Lung (tissue), 12 donors: Measurements from ENCODE around the gene HES5. TPM values are rescaled to one million over a fixed set of nuclear protein-coding genes. Genes with fewer than 3 reads are reported as not detected.

Experiments used
- ATAC-seq: fragments of 200-7000 bp; cut with Tn5 transposase; one replicate; pipeline ENCODE4 v1.9.1; 2020; ENCODE audit warnings: moderate number of reproducible peaks; ENCODE audit not compliant: insufficient read depth, low FRiP score
- DNase-seq, 3 donors: peaks; one replicate each; pipeline ENCODE4 v3.0.0-alpha.2; 2013 to 2017
- H3K27ac ChIP-seq, 2 donors: one replicate each; pipeline ENCODE4 v1.5.1; 2013; ENCODE audit warnings: mild to moderate bottlenecking in 2 of 2, moderate library complexity in 2 of 2, control low read depth in 1 of 2, inconsistent platforms in 1 of 2, low read depth in 1 of 2, low read length in 1 of 2
- H3K27me3 ChIP-seq, 3 donors: one replicate each; pipeline ENCODE4 v1.5.1; 2013; ENCODE audit warnings: low read length in 2 of 3; ENCODE audit not compliant: control insufficient read depth in 3 of 3, insufficient read depth in 3 of 3
- H3K36me3 ChIP-seq, 4 donors: one replicate each; pipeline ENCODE4 v1.5.1; 2013; ENCODE audit warnings: low read length in 4 of 4, mild to moderate bottlenecking in 1 of 4, moderate library complexity in 1 of 4; ENCODE audit not compliant: control insufficient read depth in 4 of 4, insufficient read depth in 4 of 4
- H3K4me1 ChIP-seq, 5 donors: one replicate each; pipeline ENCODE4 v1.5.1; 2013; ENCODE audit warnings: low read length in 5 of 5, mild to moderate bottlenecking in 2 of 5, moderate library complexity in 1 of 5; ENCODE audit not compliant: control insufficient read depth in 5 of 5, insufficient read depth in 5 of 5
- H3K4me3 ChIP-seq: one replicate; pipeline ENCODE4 v1.5.1; 2013; ENCODE audit warnings: mild to moderate bottlenecking, control low read depth, moderate library complexity
- H3K9ac ChIP-seq, 2 donors: one replicate each; pipeline ENCODE4 v1.5.1; 2013; ENCODE audit warnings: low read length in 2 of 2, control low read depth in 1 of 2; ENCODE audit not compliant: insufficient read depth in 1 of 2
- H3K9me3 ChIP-seq, 4 donors: one replicate each; pipeline ENCODE4 v1.5.1; 2013; ENCODE audit warnings: low read length in 3 of 4, mild to moderate bottlenecking in 1 of 4, moderate library complexity in 1 of 4; ENCODE audit not compliant: control insufficient read depth in 4 of 4, insufficient read depth in 3 of 4
- CTCF ChIP-seq: IDR thresholded peaks from 2 replicates; pipeline ENCODE4 v1.5.1; 2012; ENCODE audit warnings: mild to moderate bottlenecking; ENCODE audit errors: control extremely low read depth, extremely low read depth
- WGBS, 2 donors: extraction: QIAGEN DNeasy Blood & Tissue Kit; methylation state at CpG; one replicate each; pipeline ENCODE4 v1.1.7; 2013; 5-methylcytosine and 5-hydroxymethylcytosine counted together
- polyA plus RNA-seq, 2 donors: library from polyadenylated mRNA; stranded (reverse); fragments of 200-250 nt; gene quantifications; one replicate each; pipeline ENCODE4 v1.2.1, GENCODE V29; 2013
- total RNA-seq, 2 donors: library from RNA; depleted of rRNA in 1 of 2; stranded (reverse); fragments of >200 nt in 1 of 2; gene quantifications; one replicate each; pipeline ENCODE4 v1.2.1, GENCODE V29; 2014 to 2021
- donor health status: control.
- donor health status: control.
- donor health status: Bipolar disorder and iron deficiency.
- donor health status: healthy.
- donor health status: DM: yes; HTN: yes; CAD: no.

The HES5 gene
- total and polyA plus RNA-seq, 4 donors: 0.16 to 1.00 (median 0.36) TPM

GRCh38 chr1:2535455-2535854, 5.4 kb upstream of the HES5 start:
- Histone ChIP-seq H3K27ac (peak overlapping the region in 1 of 2 donors; percentile 4), H3K4me3 (no peak overlapping the region), H3K36me3 (no peaks in the 10 kb centered on the region), H3K4me1 (peaks cover 0 to 13% (median 6%) of the 10 kb centered on the region in 5 donors), H3K27me3 (peaks cover 0 to 47% (median 29%) of the 10 kb centered on the region in 3 donors), H3K9ac (no peak overlapping the region), H3K9me3 (no peaks in the 10 kb centered on the region)
- WGBS, 2 donors: 57 to 73% methylated on average over 26 to 27 of the region's 27 CpGs
- DNase-seq (no peak), ATAC-seq (no peak)
- TF ChIP-seq CTCF: no peak

- no peak for DNase-seq
- peak overlapping the region in 1 of 2 donors; percentile 42 for H3K27ac ChIP-seq
- no peaks in the 10 kb centered on the region for H3K9me3 ChIP-seq
- peak; percentile 70 for ATAC-seq
- no peaks in the 10 kb centered on the region for H3K36me3 ChIP-seq
- H3K4me3 ChIP-seq: no peak overlapping the region
- H3K27me3 ChIP-seq: peaks cover 0 to 50% (median 29%) of the 10 kb centered on the region in 3 donors
- H3K9ac ChIP-seq: no peak overlapping the region
- WGBS, 2 donors: 42 to 62% methylated on average over 18 of the region's 18 CpGs
- no peak for TF ChIP-seq CTCF
- H3K4me1 ChIP-seq: peaks cover 0 to 12% (median 6%) of the 10 kb centered on the region in 5 donors
Measured at GRCh38 chr1:2534687-2535441, 4.8 kb upstream of the HES5 start.

- no peak for DNase-seq
- Histone ChIP-seq H3K9me3 (no peaks in the 10 kb centered on the region), H3K9ac (no peak overlapping the region)
Measured at GRCh38 chr1:2534315-2534686, 4.2 kb upstream of the HES5 start.

More at GRCh38 chr1:2534315-2534686, 4.2 kb upstream of the HES5 start:
- WGBS, 2 donors: 22 to 31% methylated on average over 7 of the region's 7 CpGs
- ATAC-seq: no peak
- Histone ChIP-seq H3K27me3 (peaks cover 0 to 50% (median 29%) of the 10 kb centered on the region in 3 donors), H3K27ac (peak overlapping the region in 1 of 2 donors; percentile 42), H3K36me3 (no peaks in the 10 kb centered on the region), H3K4me3 (no peak overlapping the region), H3K4me1 (peaks cover 0 to 14% (median 6%) of the 10 kb centered on the region in 5 donors)
- no peak for TF ChIP-seq CTCF
